IMR-90 (cell line): ENCODE data around the gene FMOD. TPM values are rescaled to one million over a fixed set of nuclear protein-coding genes. Genes with fewer than 3 reads are reported as not detected.

Experiments
- ATAC-seq: fragments of 200-7000 bp; cut with Tn5 transposase; 2 replicates; pipeline ENCODE4 v1.9.1; 2020; ENCODE audit warnings: low read depth, mild to moderate bottlenecking, moderate library complexity
- BruUV-seq: library from RNA; stranded (reverse); fragments of 400-500 nt; replicated peaks from 2 replicates; lab custom pipeline; 2021; lab: Mats Ljungman, UMichigan
- CTCF ChIA-PET: fragments of 300-600 bp; formaldehyde crosslinking; extraction: SDS; loops from one replicate; lab custom pipeline; 2021; ENCODE audit warnings: antibody characterized with exemption; lab: Yijun Ruan, JAX
- POLR2A ChIA-PET: fragments of 300-600 bp; sonication (Branson Sonifier 250); formaldehyde crosslinking; loops from one replicate; lab custom pipeline; 2022; ENCODE audit warnings: antibody characterized with exemption; ENCODE audit not compliant: unreplicated experiment; lab: Charles Lee
- DNase-seq: peaks from one replicate; pipeline ENCODE4 v3.0.0; 2013
- H2AFZ ChIP-seq: replicated peaks from 2 replicates; pipeline ENCODE3; 2013; ENCODE audit warnings: low read length, mild to moderate bottlenecking; ENCODE audit not compliant: poor library complexity
- H2AK5ac ChIP-seq: 2 replicates; pipeline ENCODE4 v1.6.1; 2013; ENCODE audit warnings: low read depth, low read length, inconsistent platforms
- H2AK9ac ChIP-seq: replicated peaks from 2 replicates; pipeline ENCODE3; 2013; ENCODE audit warnings: mild to moderate bottlenecking, low read depth, low read length, moderate library complexity; ENCODE audit not compliant: poor library complexity
- H2BK120ac ChIP-seq: 2 replicates; pipeline ENCODE4 v1.6.1; 2013; ENCODE audit warnings: low read depth, low read length, inconsistent platforms
- H2BK15ac ChIP-seq: 3 replicates; pipeline ENCODE4 v1.6.1; 2013; ENCODE audit warnings: low read depth, low read length, inconsistent platforms
- H2BK20ac ChIP-seq: 2 replicates; pipeline ENCODE4 v1.6.1; 2013; ENCODE audit warnings: low read depth, mild to moderate bottlenecking, inconsistent platforms, low read length, moderate library complexity
- H2BK5ac ChIP-seq: 2 replicates; pipeline ENCODE4 v1.6.1; 2013; ENCODE audit warnings: mild to moderate bottlenecking, low read depth, low read length, inconsistent platforms; ENCODE audit not compliant: poor library complexity, severe bottlenecking
- H3K14ac ChIP-seq: replicated peaks from 2 replicates; pipeline ENCODE4 v1.6.1; 2013; ENCODE audit warnings: low read depth, low read length, inconsistent platforms
- H3K18ac ChIP-seq: 2 replicates; pipeline ENCODE4 v1.6.1; 2013; ENCODE audit warnings: low read depth, low read length, control low read depth
- H3K23ac ChIP-seq: 2 replicates; pipeline ENCODE4 v1.6.1; 2013; ENCODE audit warnings: low read depth, low read length, inconsistent platforms
- H3K27ac ChIP-seq: 2 replicates; pipeline ENCODE4 v1.5.1; 2013; ENCODE audit warnings: mild to moderate bottlenecking, control low read depth, low read length; ENCODE audit not compliant: insufficient read depth
- H3K27me3 ChIP-seq: 2 replicates; pipeline ENCODE4 v1.6.1; 2013; ENCODE audit warnings: low read length; ENCODE audit not compliant: control insufficient read depth, insufficient read depth
- H3K36me3 ChIP-seq: 2 replicates; pipeline ENCODE4 v1.6.1; 2013; ENCODE audit warnings: low read length, mixed read lengths; ENCODE audit not compliant: control insufficient read depth, insufficient read depth
- H3K4ac ChIP-seq: 2 replicates; pipeline ENCODE4 v1.6.1; 2013; ENCODE audit warnings: low read depth, low read length, inconsistent platforms
- H3K4me1 ChIP-seq: 2 replicates; pipeline ENCODE4 v1.6.1; 2013; ENCODE audit warnings: low read length, mixed read lengths; ENCODE audit not compliant: control insufficient read depth, insufficient read depth
- H3K4me2 ChIP-seq: 2 replicates; pipeline ENCODE4 v1.6.1; 2013; ENCODE audit warnings: low read depth, mild to moderate bottlenecking, control low read depth, low read length, moderate library complexity
- H3K4me3 ChIP-seq: 2 replicates; pipeline ENCODE4 v1.5.1; 2013; ENCODE audit warnings: low read depth, mild to moderate bottlenecking, control low read depth, low read length, moderate library complexity; ENCODE audit not compliant: insufficient read depth
- H3K56ac ChIP-seq: 2 replicates; pipeline ENCODE4 v1.6.1; 2013; ENCODE audit warnings: low read length, inconsistent platforms; ENCODE audit not compliant: insufficient read depth; ENCODE audit errors: extremely low read depth
- H3K79me1 ChIP-seq, 2 experiments: 2 replicates each; pipeline ENCODE4 v1.6.1; 2013; ENCODE audit warnings: low read length in 2 of 2, inconsistent platforms in 1 of 2, low read depth in 1 of 2
- H3K9ac ChIP-seq: 2 replicates; pipeline ENCODE4 v1.6.1; 2013; ENCODE audit warnings: low read depth, low read length, control low read depth
- H3K9me1 ChIP-seq: 2 replicates; pipeline ENCODE4 v1.6.1; 2013; ENCODE audit warnings: low read length, inconsistent platforms; ENCODE audit not compliant: insufficient read depth
- H3K9me3 ChIP-seq: 2 replicates; pipeline ENCODE4 v1.6.1; 2013; ENCODE audit warnings: low read length; ENCODE audit not compliant: control insufficient read depth, insufficient read depth
- H4K20me1 ChIP-seq: 2 replicates; pipeline ENCODE4 v1.6.1; 2013; ENCODE audit warnings: low read length, inconsistent platforms; ENCODE audit not compliant: insufficient read depth
- H4K5ac ChIP-seq: 2 replicates; pipeline ENCODE4 v1.6.1; 2013; ENCODE audit warnings: mild to moderate bottlenecking, low read depth, low read length, control low read depth
- H4K8ac ChIP-seq, 2 experiments: 2 replicates each; pipeline ENCODE4 v1.6.1; 2013; ENCODE audit warnings: low read depth in 2 of 2, low read length in 2 of 2, control low read depth in 1 of 2, inconsistent platforms in 1 of 2
- H4K91ac ChIP-seq: 2 replicates; pipeline ENCODE4 v1.6.1; 2013; ENCODE audit warnings: low read depth, low read length, inconsistent platforms; ENCODE audit not compliant: insufficient read depth
- BHLHE40 ChIP-seq: fragments of 150-350 bp; IDR thresholded peaks from 2 replicates; pipeline ENCODE4 v1.6.1; 2016; ENCODE audit warnings: mild to moderate bottlenecking, low read depth, low read length
- RFX5 ChIP-seq: IDR thresholded peaks from 2 replicates; pipeline ENCODE4 v1.8.0; 2012; ENCODE audit warnings: low read depth, mild to moderate bottlenecking, low read length, moderate library complexity
- WGBS, 2 experiments: methylation state at CpG; one replicate each; pipeline versions ENCODE4 v1.1.5 to v1.1.7; 2013; ENCODE audit warnings: missing lambda C conversion rate in 2 of 2; ENCODE audit not compliant: insufficient read length in 1 of 2; ENCODE audit errors: extremely low coverage in 2 of 2; 5-methylcytosine and 5-hydroxymethylcytosine counted together
- dilution Hi-C: fragments of 300-500 bp; cut with HindIII; formaldehyde crosslinking; loops from one replicate; pipeline ENCODE4 v1.14.3; 2018; ENCODE audit warnings: low sequenced_read_pairs; ENCODE audit not compliant: unreplicated experiment
- in situ Hi-C: fragments of 300-500 bp; cut with MboI; formaldehyde crosslinking; loops from 3 replicates; pipeline ENCODE4 v1.14.3; 2019; ENCODE audit warnings: low sequenced_read_pairs, inconsistent platforms, mixed read lengths
- intact Hi-C: fragments of 100-400 bp; cut with micrococcal nuclease; formaldehyde crosslinking; loops from 2 replicates; pipeline ENCODE4 v1.10.0; 2022
- polyA plus RNA-seq, 3 experiments: library from polyadenylated mRNA; depleted of rRNA; stranded (reverse); fragments of >200 nt; gene quantifications; 2 replicates each; pipeline ENCODE4 v1.2.3, GENCODE V29; 2012; ENCODE audit warnings: low replicate concordance in 1 of 3
- total RNA-seq: library from RNA; depleted of rRNA; stranded (reverse); fragments of >200 nt; gene quantifications from 2 replicates; pipeline ENCODE4 v1.2.3, GENCODE V29; 2012

The FMOD gene
- total and polyA plus RNA-seq, 2 of the 4 experiments (the other 2 are of a cell fraction), result 0.18 to 2.7 TPM

GRCh38 chr1:203311368-203312301 lies 39.3 kb downstream of the FMOD start:
- no peak overlapping the region for H4K91ac ChIP-seq
- no peak overlapping the region for H3K23ac ChIP-seq
- H3K36me3 ChIP-seq, result peaks cover 14% of the 10 kb centered on the region; the same call in 1 of the 2 replicates
- no peak overlapping the region for H2AK9ac ChIP-seq
- no peak overlapping the region for H3K4me2 ChIP-seq
- H2BK15ac ChIP-seq, result no peak overlapping the region
- H4K5ac ChIP-seq, result no peak overlapping the region
- H3K27me3 ChIP-seq, result no peaks in the 10 kb centered on the region
- H3K9ac ChIP-seq, result no peak overlapping the region
- no peak overlapping the region for H3K27ac ChIP-seq
- H2BK5ac ChIP-seq, result no peak overlapping the region
- POLR2A ChIA-PET, result no interaction called here
- DNase-seq (no peak), ATAC-seq (no peak)
- no peak overlapping the region for H2BK20ac ChIP-seq
- H3K14ac ChIP-seq, result no peak overlapping the region
- WGBS, 2 experiments, result no CpG with 5 or more reads among the region's 3 CpGs
- dilution Hi-C loops (no loop called here), in situ Hi-C loops (no loop called here), intact Hi-C loops (no loop called here)
- H2BK120ac ChIP-seq, result no peak overlapping the region
- H2AFZ ChIP-seq, result no peak overlapping the region
- H3K79me1 ChIP-seq, result peaks cover 14 to 22% of the 10 kb centered on the region in 2 experiments; a peak in 2 of 4 replicates
- H2AK5ac ChIP-seq, result no peak overlapping the region
- BruUV-seq, result no TSS peak
- no peak for TF ChIP-seq BHLHE40
- no peak for TF ChIP-seq RFX5
- H3K4ac ChIP-seq, result no peak overlapping the region
- H4K20me1 ChIP-seq, result peaks cover 29% of the 10 kb centered on the region; the same call in 1 of the 2 replicates
- no peak overlapping the region for H3K4me3 ChIP-seq
- CTCF ChIA-PET, result no interaction called here
- H3K9me3 ChIP-seq, result no peaks in the 10 kb centered on the region
- H3K9me1 ChIP-seq, result no peaks in the 10 kb centered on the region
- H3K18ac ChIP-seq, result no peak overlapping the region
- H3K56ac ChIP-seq, result no peak overlapping the region
- H3K4me1 ChIP-seq, result peaks cover 7% of the 10 kb centered on the region
- H4K8ac ChIP-seq, result no peak overlapping the region
